Osteoblast (primary cell): Measurements from ENCODE around the gene MCTP2. TPM values are rescaled to one million over a fixed set of nuclear protein-coding genes. Genes with fewer than 3 reads are reported as not detected.

Experiments
- DNase-seq: peaks from one replicate; pipeline ENCODE4 v3.0.0; 2011; ENCODE audit warnings: low spot score, mixed read lengths; ENCODE audit not compliant: insufficient read length; ENCODE audit errors: missing footprints
- H2AFZ ChIP-seq: 2 replicates; pipeline ENCODE4 v1.6.0; 2011; ENCODE audit warnings: mild to moderate bottlenecking, low read length
- H3K27ac ChIP-seq: 2 replicates; pipeline ENCODE4 v1.5.1; 2011; ENCODE audit warnings: mild to moderate bottlenecking, low read depth, low read length, moderate library complexity
- H3K27me3 ChIP-seq: 2 replicates; pipeline ENCODE4 v1.6.0; 2012; ENCODE audit warnings: mild to moderate bottlenecking, control low read depth, inconsistent platforms, low read length, moderate library complexity; ENCODE audit not compliant: insufficient read depth
- H3K36me3 ChIP-seq: 2 replicates; pipeline ENCODE4 v1.5.1; 2011; ENCODE audit warnings: mild to moderate bottlenecking, low read length, control low read depth, moderate library complexity; ENCODE audit not compliant: insufficient read depth
- H3K4me1 ChIP-seq: 2 replicates; pipeline ENCODE4 v1.5.1; 2011; ENCODE audit warnings: mild to moderate bottlenecking, low read length, control low read depth, moderate library complexity; ENCODE audit not compliant: insufficient read depth
- H3K4me2 ChIP-seq: 2 replicates; pipeline ENCODE4 v1.6.0; 2011; ENCODE audit warnings: mild to moderate bottlenecking, low read length; ENCODE audit not compliant: insufficient read depth
- H3K4me3 ChIP-seq: fragments of 200-600 bp; sonication (generic); 3 replicates; pipeline ENCODE4 v1.5.1; 2012; ENCODE audit warnings: mild to moderate bottlenecking, low read length, inconsistent platforms; ENCODE audit not compliant: insufficient read depth
- H3K79me2 ChIP-seq: 2 replicates; pipeline ENCODE4 v1.6.0; 2012; ENCODE audit warnings: mild to moderate bottlenecking, low read length, control low read depth, inconsistent platforms; ENCODE audit not compliant: insufficient read depth
- H3K9me3 ChIP-seq: 2 replicates; pipeline ENCODE4 v1.5.1; 2011; ENCODE audit warnings: low read depth, low read length, control low read depth
- H4K20me1 ChIP-seq: 2 replicates; pipeline ENCODE4 v1.6.0; 2012; ENCODE audit warnings: mild to moderate bottlenecking, low read length, control low read depth; ENCODE audit not compliant: insufficient read depth
- total RNA-seq: library from RNA; depleted of rRNA; stranded (reverse); fragments of >200 nt; gene quantifications from 2 replicates; pipeline ENCODE4 v1.2.3, GENCODE V29; 2012
- TF ChIP-seq, protein P1 (sequence below): IDR thresholded peaks from 2 replicates; pipeline ENCODE4 v1.5.1; 2011; ENCODE audit warnings: mild to moderate bottlenecking, low read depth, low read length, moderate library complexity; ENCODE audit errors: extremely low read depth

MCTP2 gene
- total RNA-seq, 1 donor: 16.3 TPM

DNA sequence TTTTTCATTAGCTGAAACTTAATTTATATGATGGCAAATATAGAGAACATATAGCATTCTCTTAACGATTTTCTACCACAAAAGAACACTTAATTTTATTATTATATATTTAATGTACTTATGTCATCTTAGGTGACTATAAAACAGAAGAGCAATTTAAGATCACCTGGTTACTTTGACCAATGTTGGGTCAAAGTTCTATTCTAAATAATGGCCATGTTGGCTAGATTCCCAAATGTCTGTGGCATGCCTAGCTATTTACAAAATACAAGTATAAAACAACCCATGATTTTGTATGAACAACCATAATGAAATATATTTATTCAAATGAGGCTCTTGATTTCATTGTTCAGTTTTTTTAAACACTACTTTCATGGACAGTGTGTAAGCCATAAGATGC is 200.9 kb downstream of the MCTP2 start:
- H3K36me3 ChIP-seq: no peaks in the 10 kb centered on the region
- no peaks in the 10 kb centered on the region for H3K79me2 ChIP-seq

GRCh38 chr15:94439158-94439557 is 207.8 kb downstream of the MCTP2 start:
- Histone ChIP-seq H3K27ac (no peak overlapping the region), H3K4me2 (no peak overlapping the region), H3K27me3 (no peaks in the 10 kb centered on the region), H3K4me1 (no peaks in the 10 kb centered on the region), H2AFZ (no peak overlapping the region), H3K9me3 (peaks cover 1% of the 10 kb centered on the region), H4K20me1 (no peaks in the 10 kb centered on the region), H3K79me2 (no peaks in the 10 kb centered on the region), H3K4me3 (no peak overlapping the region), H3K36me3 (no peaks in the 10 kb centered on the region)
- TF ChIP-seq, protein P1, sequence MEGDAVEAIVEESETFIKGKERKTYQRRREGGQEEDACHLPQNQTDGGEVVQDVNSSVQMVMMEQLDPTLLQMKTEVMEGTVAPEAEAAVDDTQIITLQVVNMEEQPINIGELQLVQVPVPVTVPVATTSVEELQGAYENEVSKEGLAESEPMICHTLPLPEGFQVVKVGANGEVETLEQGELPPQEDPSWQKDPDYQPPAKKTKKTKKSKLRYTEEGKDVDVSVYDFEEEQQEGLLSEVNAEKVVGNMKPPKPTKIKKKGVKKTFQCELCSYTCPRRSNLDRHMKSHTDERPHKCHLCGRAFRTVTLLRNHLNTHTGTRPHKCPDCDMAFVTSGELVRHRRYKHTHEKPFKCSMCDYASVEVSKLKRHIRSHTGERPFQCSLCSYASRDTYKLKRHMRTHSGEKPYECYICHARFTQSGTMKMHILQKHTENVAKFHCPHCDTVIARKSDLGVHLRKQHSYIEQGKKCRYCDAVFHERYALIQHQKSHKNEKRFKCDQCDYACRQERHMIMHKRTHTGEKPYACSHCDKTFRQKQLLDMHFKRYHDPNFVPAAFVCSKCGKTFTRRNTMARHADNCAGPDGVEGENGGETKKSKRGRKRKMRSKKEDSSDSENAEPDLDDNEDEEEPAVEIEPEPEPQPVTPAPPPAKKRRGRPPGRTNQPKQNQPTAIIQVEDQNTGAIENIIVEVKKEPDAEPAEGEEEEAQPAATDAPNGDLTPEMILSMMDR: no peak
- DNase-seq: no peak

More for the DNA sequence above, 200.9 kb downstream of the MCTP2 start:
- H3K4me1 ChIP-seq: no peaks in the 10 kb centered on the region
- H4K20me1 ChIP-seq: no peaks in the 10 kb centered on the region
- DNase-seq: no peak
- H3K9me3 ChIP-seq: no peaks in the 10 kb centered on the region
- H3K4me2 ChIP-seq: no peak overlapping the region
- no peaks in the 10 kb centered on the region for H3K27me3 ChIP-seq
- no peak overlapping the region for H2AFZ ChIP-seq
- H3K4me3 ChIP-seq: no peak overlapping the region
- TF ChIP-seq, protein P1: no peak
- H3K27ac ChIP-seq: no peak overlapping the region

GRCh38 chr15:94441760-94442159 is 210.4 kb downstream of the MCTP2 start:
- Histone ChIP-seq H3K79me2 (no peaks in the 10 kb centered on the region), H3K27ac (no peak overlapping the region), H3K4me1 (no peaks in the 10 kb centered on the region), H3K36me3 (no peaks in the 10 kb centered on the region), H3K4me2 (no peak overlapping the region), H2AFZ (no peak overlapping the region), H4K20me1 (no peaks in the 10 kb centered on the region), H3K9me3 (peaks cover 3% of the 10 kb centered on the region), H3K27me3 (no peaks in the 10 kb centered on the region), H3K4me3 (no peak overlapping the region)
- TF ChIP-seq, protein P1: no peak
- no peak for DNase-seq

DNA sequence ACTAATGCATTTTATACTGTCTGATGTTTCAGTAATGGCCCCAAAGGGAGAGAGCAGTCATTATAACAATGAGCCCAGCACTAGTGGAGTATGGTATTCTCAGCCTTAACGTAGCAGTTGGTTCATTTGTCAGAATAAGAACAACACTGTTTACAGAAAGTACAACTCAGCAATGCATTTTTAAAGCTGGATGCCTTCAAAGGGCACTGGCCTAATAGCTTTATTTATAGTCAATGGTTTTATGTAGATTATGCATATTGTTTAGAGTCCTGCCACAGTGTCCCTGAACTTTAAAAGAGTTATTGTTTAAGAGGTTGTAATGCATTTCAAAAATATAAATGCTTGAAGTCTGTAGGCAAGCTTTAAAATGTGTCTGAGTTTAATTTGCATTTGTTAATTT is 211.1 kb downstream of the MCTP2 start:
- peaks cover 6% of the 10 kb centered on the region for H3K9me3 ChIP-seq
- no peaks in the 10 kb centered on the region for H3K27me3 ChIP-seq
- H3K4me2 ChIP-seq: no peak overlapping the region
- H3K4me3 ChIP-seq: no peak overlapping the region
- TF ChIP-seq, protein P1: no peak
- H3K79me2 ChIP-seq: no peaks in the 10 kb centered on the region
- H3K27ac ChIP-seq: no peak overlapping the region
- H3K4me1 ChIP-seq: no peaks in the 10 kb centered on the region
- H3K36me3 ChIP-seq: no peaks in the 10 kb centered on the region
- no peaks in the 10 kb centered on the region for H4K20me1 ChIP-seq
- no peak overlapping the region for H2AFZ ChIP-seq
- DNase-seq: no peak
